Measurements from ENCODE around the gene ATL2. TPM values are rescaled to one million over a fixed set of nuclear protein-coding genes. Genes with fewer than 3 reads are reported as not detected.
"Not testable (repeated sequence)": the region's sequence is repeated elsewhere in the genome, so short reads cannot be mapped to it uniquely, and the experiment has no call there.

ATL2 gene
- total RNA-seq, 1 experiment from 2014 or later = 68.3 TPM

- DNase-seq (ENCODE audit: low spot score) = no peak
These were observed 13.9 kb upstream of the ATL2 start for GRCh38 chr2:38390947-38391346.

- no peak for DNase-seq (ENCODE audit: low spot score)
These were observed 10.8 kb upstream of the ATL2 start for GRCh38 chr2:38387887-38388286.

- DNase-seq (ENCODE audit: low spot score) = no peak
These were observed 9.7 kb upstream of the ATL2 start for GRCh38 chr2:38386821-38387220.

GRCh38 chr2:38386377-38386776 is 9.3 kb upstream of the ATL2 start:
- DNase-seq (ENCODE audit: low spot score) = peak; percentile 21

- no peak for DNase-seq (ENCODE audit: low spot score)
These were observed 7.3 kb upstream of the ATL2 start for GRCh38 chr2:38384338-38384737.

- not testable (repeated sequence) for DNase-seq (ENCODE audit: low spot score)
These were observed 6.7 kb upstream of the ATL2 start for GRCh38 chr2:38383741-38384140.

GRCh38 chr2:38381381-38382143 is 4.5 kb upstream of the ATL2 start:
- no peak for DNase-seq (ENCODE audit: low spot score)

GRCh38 chr2:38380397-38381130 is 3.5 kb upstream of the ATL2 start:
- DNase-seq (ENCODE audit: low spot score) = no peak

- DNase-seq (ENCODE audit: low spot score) = peak; percentile 66
These were observed 575 bp downstream of the ATL2 start for GRCh38 chr2:38376346-38377049.

- DNase-seq (ENCODE audit: low spot score) = no peak
These were observed 1.3 kb downstream of the ATL2 start for GRCh38 chr2:38375696-38376345.

GRCh38 chr2:38374984-38375383 is 2.1 kb downstream of the ATL2 start:
- DNase-seq (ENCODE audit: low spot score) = no peak

GRCh38 chr2:38371235-38371634 is 5.8 kb downstream of the ATL2 start:
- DNase-seq (ENCODE audit: low spot score) = no peak

GRCh38 chr2:38370664-38371063 is 6.4 kb downstream of the ATL2 start:
- DNase-seq (ENCODE audit: low spot score) = no peak

GRCh38 chr2:38362232-38362631 is 14.8 kb downstream of the ATL2 start:
- no peak for DNase-seq (ENCODE audit: low spot score)

- no peak for DNase-seq (ENCODE audit: low spot score)
These were observed 16.9 kb downstream of the ATL2 start for GRCh38 chr2:38360177-38360576.

GRCh38 chr2:38353402-38353801 is 23.7 kb downstream of the ATL2 start:
- no peak for DNase-seq (ENCODE audit: low spot score)

GRCh38 chr2:38352336-38352735 is 24.7 kb downstream of the ATL2 start:
- DNase-seq (ENCODE audit: low spot score) = no peak

- DNase-seq (ENCODE audit: low spot score) = no peak
These were observed 31.6 kb downstream of the ATL2 start for GRCh38 chr2:38345323-38346038.

GRCh38 chr2:38344813-38345212 is 32.3 kb downstream of the ATL2 start:
- DNase-seq (ENCODE audit: low spot score) = no peak

GRCh38 chr2:38343212-38343611 is 33.9 kb downstream of the ATL2 start:
- DNase-seq (ENCODE audit: low spot score) = no peak

GRCh38 chr2:38336621-38337020 is 40.5 kb downstream of the ATL2 start:
- DNase-seq (ENCODE audit: low spot score) = no peak

Data from H4 (cell line).